Panc1 (cell line): ENCODE results near the gene AHSG. TPM values are rescaled to one million over a fixed set of nuclear protein-coding genes. Genes with fewer than 3 reads are reported as not detected.

Experiments used
- ATAC-seq: fragments of 200-7000 bp; cut with Tn5 transposase; 2 replicates; pipeline ENCODE4 v1.9.1; 2020; ENCODE audit warnings: mild to moderate bottlenecking, moderate library complexity
- BruUV-seq: library from RNA; stranded (reverse); fragments of 400-500 nt; replicated peaks from 2 replicates; lab custom pipeline; 2021; lab: Mats Ljungman, UMichigan
- CTCF ChIA-PET: fragments of 300-600 bp; sonication (Branson Sonifier 250); formaldehyde crosslinking; loops from one replicate; lab custom pipeline; 2022; ENCODE audit warnings: antibody characterized with exemption; lab: Charles Lee
- POLR2A ChIA-PET: fragments of 300-600 bp; sonication (Branson Sonifier 250); formaldehyde crosslinking; loops from one replicate; lab custom pipeline; 2022; ENCODE audit warnings: antibody characterized with exemption; lab: Charles Lee
- DNase-seq: peaks from one replicate; pipeline ENCODE4 v3.0.0-alpha.2; 2010; ENCODE audit warnings: low read depth, low spot score
- H3K27ac ChIP-seq: 2 replicates; pipeline ENCODE4 v1.5.1; 2011; ENCODE audit warnings: mild to moderate bottlenecking, low read length, inconsistent platforms
- H3K27me3 ChIP-seq: fragments of 200-500 bp; sonication (Bioruptor generic); 2 replicates; pipeline ENCODE4 v1.6.0; 2014; ENCODE audit warnings: low read length, inconsistent platforms; ENCODE audit not compliant: control insufficient read depth, insufficient read depth
- H3K36me3 ChIP-seq: fragments of 200-500 bp; sonication (Bioruptor generic); 2 replicates; pipeline ENCODE4 v1.5.1; 2014; ENCODE audit warnings: inconsistent platforms, mild to moderate bottlenecking, low read length, moderate library complexity; ENCODE audit not compliant: control insufficient read depth, insufficient read depth
- H3K4me1 ChIP-seq: 2 replicates; pipeline ENCODE4 v1.5.1; 2011; ENCODE audit warnings: inconsistent platforms, mild to moderate bottlenecking, low read length, moderate library complexity; ENCODE audit not compliant: control insufficient read depth, insufficient read depth
- H3K4me3 ChIP-seq, 2 experiments: 2 replicates each; pipeline ENCODE4 v1.5.1; 2011 to 2012; ENCODE audit warnings: low read depth in 2 of 2, low read length in 2 of 2, mild to moderate bottlenecking in 2 of 2, inconsistent platforms in 1 of 2, moderate library complexity in 1 of 2
- H3K9me3 ChIP-seq: fragments of 200-500 bp; sonication (Bioruptor generic); 2 replicates; pipeline ENCODE4 v1.5.1; 2014; ENCODE audit warnings: low read depth, mild to moderate bottlenecking, inconsistent platforms, low read length, moderate library complexity; ENCODE audit not compliant: control insufficient read depth, insufficient read depth
- CTCF ChIP-seq: fragments of 450-650 bp; IDR thresholded peaks from 2 replicates; pipeline ENCODE4 v1.5.1; 2017; ENCODE audit warnings: mild to moderate bottlenecking
- POLR2AphosphoS5 ChIP-seq: IDR thresholded peaks from 2 replicates; pipeline ENCODE4 v1.6.1; 2012; ENCODE audit warnings: mild to moderate bottlenecking, low read depth, low read length, moderate library complexity
- REST ChIP-seq, 2 experiments: IDR thresholded peaks; 2 replicates each; pipeline ENCODE4 v1.6.1; 2011 to 2012; ENCODE audit warnings: low read depth in 2 of 2, control low read depth in 1 of 2, low read length in 1 of 2, mild to moderate bottlenecking in 1 of 2, moderate library complexity in 1 of 2; ENCODE audit not compliant: insufficient read depth in 1 of 2
- SIN3A ChIP-seq: IDR thresholded peaks from 2 replicates; pipeline ENCODE4 v1.6.1; 2012; ENCODE audit warnings: low read depth, mild to moderate bottlenecking, low read length, moderate library complexity, borderline replicate concordance; ENCODE audit not compliant: insufficient read depth
- TCF7L2 ChIP-seq: IDR thresholded peaks from 2 replicates; pipeline ENCODE4 v1.6.1; 2011; ENCODE audit warnings: mild to moderate bottlenecking, low read depth, low read length, inconsistent platforms
- in situ Hi-C: cut with HindIII; loops from 2 replicates; pipeline ENCODE4 v1.10.0; 2016; ENCODE audit warnings: low sequenced_read_pairs, low pct_unique_long_range_greater_than_20kb
- intact Hi-C: fragments of 100-400 bp; cut with micrococcal nuclease; formaldehyde crosslinking; loops from one replicate; pipeline ENCODE4 v1.10.0; 2022; ENCODE audit not compliant: unreplicated experiment
- total RNA-seq: library from RNA; stranded (reverse); gene quantifications from one replicate; pipeline ENCODE4 v1.2.1, GENCODE V29; 2021; ENCODE audit not compliant: unreplicated experiment

Gene AHSG
- total RNA-seq, 1 experiment from 2014 or later: 0.85 TPM

- ATAC-seq: no peak
Observed at GRCh38 chr3:186605561-186606545, 7.0 kb upstream of the AHSG start.

GRCh38 chr3:186608624-186609215 is 4.1 kb upstream of the AHSG start:
- H3K4me1 ChIP-seq: no peaks in the 10 kb centered on the region
- ChIA-PET CTCF (interaction anchor here (0.5 to 0.9 kb wide), 4 partner anchors 9 to 896 kb away, joined by 3 to 6 read pairs (median 4); no protein-coding TSS in a partner anchor), POLR2A (no interaction called here)
- TF ChIP-seq TCF7L2 (no peak), CTCF (no peak), REST (IDR thresholded peaks at IDR 0.05; ENCODE audit: insufficient read depth in 1 of 2, low read depth in 2 of 2, low read length in 1 of 2) (no peak), SIN3A (no peak), POLR2AphosphoS5 (no peak)
- ATAC-seq (no peak), DNase-seq (no peak)
- no peak overlapping the region for H3K27ac ChIP-seq
- H3K27me3 ChIP-seq: no peaks in the 10 kb centered on the region; the same call in 1 of the 2 replicates
- no peak overlapping the region for H3K4me3 ChIP-seq
- BruUV-seq: no TSS peak
- no peaks in the 10 kb centered on the region for H3K36me3 ChIP-seq
- in situ Hi-C loops (no loop called here), intact Hi-C loops (no loop called here)
- H3K9me3 ChIP-seq: no peaks in the 10 kb centered on the region

More at GRCh38 chr3:186605561-186606545, 7.0 kb upstream of the AHSG start:
- POLR2A ChIA-PET: no interaction called here
- Histone ChIP-seq H3K9me3 (no peaks in the 10 kb centered on the region), H3K36me3 (no peaks in the 10 kb centered on the region), H3K4me3 (no peak overlapping the region), H3K4me1 (no peaks in the 10 kb centered on the region), H3K27me3 (no peaks in the 10 kb centered on the region; the same call in 1 of the 2 replicates), H3K27ac (no peak overlapping the region)
- intact Hi-C loops (no loop called here), in situ Hi-C loops (no loop called here)
- CTCF ChIA-PET: no interaction called here
- DNase-seq: no peak
- no peak for TF ChIP-seq REST (IDR thresholded peaks at IDR 0.05; ENCODE audit: insufficient read depth in 1 of 2, low read depth in 2 of 2, low read length in 1 of 2)
- no TSS peak for BruUV-seq
